Subcutaneous adipose tissue (tissue), 4 donors: ENCODE data around the gene BOC. TPM values are rescaled to one million over a fixed set of nuclear protein-coding genes. Genes with fewer than 3 reads are reported as not detected.

ENCODE experiments used
- total RNA-seq, 4 donors: library from RNA; depleted of rRNA; stranded (reverse); fragments of >200 nt; gene quantifications; one replicate each; pipeline ENCODE4 v1.1.0, GENCODE V29; 2016
- TF ChIP-seq, protein P1 (sequence below): fragments of 450-650 bp; IDR thresholded peaks from one replicate; pipeline ENCODE4 v1.5.1; 2016; ENCODE audit warnings: low read depth, mild to moderate bottlenecking, control low read depth, antibody characterized with exemption, moderate library complexity

The BOC gene
- total RNA-seq, 4 donors from 2014 or later, result 15.1 to 46.5 (median 28.4) TPM

DNA sequence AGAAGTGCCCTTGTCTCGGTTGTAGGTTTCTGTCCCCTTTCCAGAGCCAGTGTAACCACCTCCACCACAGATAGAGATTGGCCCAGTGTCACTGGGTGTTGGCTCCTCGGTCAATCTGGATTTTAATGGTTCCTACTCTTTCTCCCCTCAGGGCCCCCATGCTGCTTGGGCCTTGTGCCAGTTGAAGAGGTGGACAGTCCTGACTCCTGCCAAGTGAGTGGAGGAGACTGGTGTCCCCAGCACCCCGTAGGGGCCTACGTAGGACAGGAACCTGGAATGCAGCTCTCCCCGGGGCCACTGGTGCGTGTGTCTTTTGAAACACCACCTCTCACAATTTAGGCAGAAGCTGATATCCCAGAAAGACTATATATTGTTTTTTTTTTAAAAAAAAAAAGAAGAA lies 75.2 kb downstream of the BOC start:
- TF ChIP-seq, protein P1, sequence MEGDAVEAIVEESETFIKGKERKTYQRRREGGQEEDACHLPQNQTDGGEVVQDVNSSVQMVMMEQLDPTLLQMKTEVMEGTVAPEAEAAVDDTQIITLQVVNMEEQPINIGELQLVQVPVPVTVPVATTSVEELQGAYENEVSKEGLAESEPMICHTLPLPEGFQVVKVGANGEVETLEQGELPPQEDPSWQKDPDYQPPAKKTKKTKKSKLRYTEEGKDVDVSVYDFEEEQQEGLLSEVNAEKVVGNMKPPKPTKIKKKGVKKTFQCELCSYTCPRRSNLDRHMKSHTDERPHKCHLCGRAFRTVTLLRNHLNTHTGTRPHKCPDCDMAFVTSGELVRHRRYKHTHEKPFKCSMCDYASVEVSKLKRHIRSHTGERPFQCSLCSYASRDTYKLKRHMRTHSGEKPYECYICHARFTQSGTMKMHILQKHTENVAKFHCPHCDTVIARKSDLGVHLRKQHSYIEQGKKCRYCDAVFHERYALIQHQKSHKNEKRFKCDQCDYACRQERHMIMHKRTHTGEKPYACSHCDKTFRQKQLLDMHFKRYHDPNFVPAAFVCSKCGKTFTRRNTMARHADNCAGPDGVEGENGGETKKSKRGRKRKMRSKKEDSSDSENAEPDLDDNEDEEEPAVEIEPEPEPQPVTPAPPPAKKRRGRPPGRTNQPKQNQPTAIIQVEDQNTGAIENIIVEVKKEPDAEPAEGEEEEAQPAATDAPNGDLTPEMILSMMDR, result no peak

DNA sequence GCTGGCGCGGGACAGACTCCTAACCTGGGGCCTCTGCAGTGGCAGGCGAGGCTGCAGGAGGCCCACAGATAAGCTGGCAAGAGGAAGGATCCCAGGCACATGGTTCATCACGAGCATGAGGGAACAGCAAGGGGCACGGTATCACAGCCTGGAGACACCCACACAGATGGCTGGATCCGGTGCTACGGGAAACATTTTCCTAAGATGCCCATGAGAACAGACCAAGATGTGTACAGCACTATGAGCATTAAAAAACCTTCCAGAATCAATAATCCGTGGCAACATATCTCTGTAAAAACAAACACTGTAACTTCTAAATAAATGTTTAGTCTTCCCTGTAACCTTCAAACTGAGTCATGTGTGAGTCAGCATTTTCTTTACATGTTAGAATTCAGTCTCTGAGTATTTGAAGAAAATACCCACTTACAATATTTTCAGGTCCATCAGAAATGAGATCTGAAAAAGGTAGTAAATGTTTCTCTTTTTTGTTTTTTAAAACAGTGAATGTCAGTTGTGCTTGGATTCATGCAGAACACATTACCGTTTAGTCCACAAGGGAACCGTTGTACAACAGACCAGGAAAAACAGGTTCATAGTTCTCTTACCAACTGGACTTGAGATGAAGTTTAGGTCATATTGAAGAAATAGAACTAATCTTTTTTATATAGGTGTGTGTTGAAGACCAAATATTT lies 75.9 kb downstream of the BOC start:
- TF ChIP-seq, protein P1, result no peak

DNA sequence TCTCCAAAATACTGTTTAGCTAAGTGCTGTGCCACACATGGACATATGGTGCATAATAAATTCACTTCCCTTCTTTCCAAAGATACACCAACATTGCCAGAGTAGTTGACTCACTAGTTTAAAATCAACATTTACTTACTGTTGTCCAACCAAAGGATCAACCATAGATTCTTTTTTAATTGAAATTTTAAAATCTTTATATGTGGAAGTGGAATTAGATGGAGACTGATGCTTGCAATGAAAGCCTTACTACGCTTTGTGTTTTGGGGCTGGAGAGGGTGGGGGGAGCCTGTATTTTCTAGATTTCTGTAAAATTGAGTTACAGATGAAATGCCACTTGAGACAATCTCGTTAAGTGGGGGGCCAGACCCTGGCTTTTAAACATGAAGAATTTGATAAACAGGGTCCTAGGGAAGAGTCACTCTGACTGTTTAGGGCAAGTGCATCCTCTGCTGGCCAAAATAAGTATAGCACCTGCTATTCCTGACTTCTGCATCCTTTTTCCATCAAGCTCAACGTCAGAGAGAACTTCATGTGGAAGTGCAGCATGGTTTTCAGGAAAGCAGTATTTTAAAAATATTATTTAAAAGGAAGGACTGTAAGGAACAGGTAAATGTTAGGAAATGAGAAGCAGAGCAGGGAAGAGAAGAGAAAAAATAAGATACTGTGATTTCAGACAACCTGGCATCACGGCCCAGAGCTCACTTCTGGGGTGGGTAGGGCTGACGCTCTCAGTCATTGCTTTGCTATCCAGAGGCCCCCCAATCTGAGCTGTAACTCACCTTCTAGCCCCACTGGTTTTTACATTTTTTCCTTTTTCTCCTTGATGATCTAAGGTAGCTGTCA lies 76.7 kb downstream of the BOC start:
- TF ChIP-seq, protein P1, result no peak

DNA sequence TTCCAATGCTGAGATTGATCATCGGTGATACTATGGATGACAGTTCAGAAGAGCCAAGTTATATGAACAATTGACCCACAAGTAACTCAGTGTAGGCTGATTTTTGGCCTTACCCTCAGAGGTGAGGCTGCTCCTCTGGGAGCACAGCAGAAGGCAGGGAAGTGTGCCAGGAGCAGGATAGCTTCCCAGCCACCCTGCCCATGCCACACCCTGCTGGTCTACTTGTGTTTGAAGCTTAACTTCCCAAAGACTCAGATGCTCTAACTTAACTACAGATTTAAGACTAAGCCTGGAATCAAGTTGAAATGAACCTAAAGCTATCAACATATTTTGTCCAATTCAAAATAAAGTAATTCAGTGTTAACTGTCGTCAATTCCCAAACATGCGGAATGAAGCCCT lies 77.5 kb downstream of the BOC start:
- TF ChIP-seq, protein P1, result no peak

DNA sequence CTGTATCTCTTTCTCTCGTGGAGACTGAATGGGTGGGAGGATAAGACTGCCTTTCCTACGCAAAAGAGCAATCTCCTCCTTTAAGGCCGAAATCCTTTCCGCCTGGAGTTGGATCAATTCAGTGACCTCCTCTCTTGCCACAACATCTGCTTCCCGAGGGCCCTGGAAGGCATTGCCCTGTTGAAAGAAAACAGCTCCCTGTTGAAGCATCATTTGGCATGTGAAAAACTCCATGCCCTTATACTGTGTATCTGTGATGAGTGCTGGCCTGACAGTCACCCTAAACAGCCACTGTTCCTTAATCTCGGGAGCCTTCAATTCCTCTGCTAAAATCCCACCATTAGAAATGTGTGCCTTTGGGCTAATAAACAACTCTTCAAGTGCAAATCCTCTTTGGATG lies 80.2 kb downstream of the BOC start:
- TF ChIP-seq, protein P1, result no peak

DNA sequence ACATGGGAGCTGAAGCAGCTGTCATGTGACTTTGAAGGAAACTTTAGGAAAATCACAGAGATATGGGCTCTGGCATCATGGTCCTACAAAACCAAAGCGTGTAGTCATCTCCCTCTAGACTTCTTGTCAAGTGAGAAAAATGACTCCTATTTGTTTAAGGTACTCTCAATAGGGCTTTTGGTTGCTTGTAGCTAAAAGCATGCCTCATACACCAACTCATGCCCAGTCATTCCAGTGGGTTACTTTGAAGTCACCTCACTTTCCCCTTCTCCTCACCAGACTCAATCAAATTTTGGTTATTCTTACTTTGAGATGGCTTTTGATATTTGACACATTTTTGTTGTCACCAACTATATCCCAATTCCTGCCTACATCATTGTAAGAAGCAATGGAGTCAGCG lies 81.6 kb downstream of the BOC start:
- TF ChIP-seq, protein P1, result no peak

DNA sequence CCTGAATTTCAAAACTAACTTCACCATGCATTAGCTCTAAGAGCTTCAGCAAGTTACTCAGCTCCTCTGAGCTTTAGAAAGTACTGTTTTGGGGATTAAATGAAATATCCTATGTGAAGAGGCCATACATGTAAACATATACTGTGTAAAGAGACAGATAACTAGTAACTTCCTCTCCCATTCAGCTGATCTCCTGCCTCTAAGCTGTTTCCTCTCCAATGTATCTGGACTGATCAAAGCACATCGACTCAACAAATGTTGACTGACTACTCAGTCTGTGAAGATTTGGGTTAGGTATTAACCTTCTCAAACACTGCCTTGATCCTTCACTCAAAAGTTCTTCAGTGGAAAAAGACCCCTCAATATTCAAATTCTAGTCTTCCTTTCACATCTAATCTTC lies 82.0 kb downstream of the BOC start:
- TF ChIP-seq, protein P1, result no peak
